Skin epidermis (tissue), 12 donors: ENCODE results near the gene ARL5A.
A peak's percentile ranks its signal among the peaks of the same experiment; 100 is the strongest.
"Not testable (repeated sequence)": the region's sequence is repeated elsewhere in the genome, so short reads cannot be mapped to it uniquely, and the experiment has no call there.

Experiments
- H3K27ac ChIP-seq, 21 experiments: fragments of 200-600 bp; sonication (generic) in 11 of 21; one replicate each; pipeline ENCODE4 v1.5.0; 2020; ENCODE audit warnings: mild to moderate bottlenecking in 3 of 21, inconsistent platforms in 2 of 21, moderate library complexity in 2 of 21
- H3K4me3 ChIP-seq, 7 experiments: fragments of 200-600 bp; sonication (generic) in 2 of 7; one replicate each; pipeline ENCODE4 v1.5.0; 2020; ENCODE audit warnings: inconsistent platforms in 2 of 7, mild to moderate bottlenecking in 2 of 7, moderate library complexity in 1 of 7

ARL5A gene, protein sequence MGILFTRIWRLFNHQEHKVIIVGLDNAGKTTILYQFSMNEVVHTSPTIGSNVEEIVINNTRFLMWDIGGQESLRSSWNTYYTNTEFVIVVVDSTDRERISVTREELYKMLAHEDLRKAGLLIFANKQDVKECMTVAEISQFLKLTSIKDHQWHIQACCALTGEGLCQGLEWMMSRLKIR

DNA sequence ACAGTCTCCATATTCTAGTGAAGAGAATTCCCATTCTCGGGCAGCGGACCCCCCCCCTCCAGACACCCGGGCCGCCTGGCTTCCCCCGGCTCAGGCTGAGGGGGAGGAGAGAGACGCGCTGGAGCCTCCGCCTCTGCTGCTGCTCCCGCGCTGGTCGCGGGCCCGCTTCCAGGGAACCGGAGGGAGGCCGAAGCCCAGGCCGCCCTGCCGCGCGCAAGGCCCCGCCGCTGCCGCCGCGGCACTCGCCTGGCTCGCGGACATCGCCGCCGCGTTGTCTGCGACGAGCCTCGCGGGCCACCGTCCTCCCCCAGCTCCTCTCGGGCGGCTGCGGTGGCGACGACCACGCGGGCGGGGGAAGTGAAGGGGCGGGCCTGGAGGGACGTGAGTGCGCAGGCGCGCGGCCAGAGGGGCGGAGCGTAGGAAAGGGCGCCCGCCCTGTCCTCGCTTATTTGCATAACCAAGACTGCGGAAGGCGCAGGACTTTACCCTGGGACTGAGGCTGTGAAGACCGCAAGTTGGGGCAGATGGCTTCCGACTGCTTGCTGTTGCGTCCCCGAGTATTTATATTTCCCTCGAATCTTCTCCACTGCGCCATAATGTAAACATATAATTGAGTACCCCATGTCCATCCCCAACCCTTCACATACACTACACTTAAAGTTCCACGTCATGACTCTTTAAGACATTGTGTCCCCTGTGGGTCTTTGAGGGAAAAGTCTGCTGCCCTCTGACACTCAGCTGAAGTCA is at the start of gene ARL5A:
Gene ARL5A, minus strand, starts transcription at position 279 of the 747 bp plus-strand sequence. Its CDS starts 245 bp downstream, at position 34.
- H3K4me3 ChIP-seq = peak within 1 kb of the TSS; percentile 73 to 95 (median 89)
- H3K27ac ChIP-seq = peak within 1 kb of the TSS; percentile 79 to 99 (median 94)

DNA sequence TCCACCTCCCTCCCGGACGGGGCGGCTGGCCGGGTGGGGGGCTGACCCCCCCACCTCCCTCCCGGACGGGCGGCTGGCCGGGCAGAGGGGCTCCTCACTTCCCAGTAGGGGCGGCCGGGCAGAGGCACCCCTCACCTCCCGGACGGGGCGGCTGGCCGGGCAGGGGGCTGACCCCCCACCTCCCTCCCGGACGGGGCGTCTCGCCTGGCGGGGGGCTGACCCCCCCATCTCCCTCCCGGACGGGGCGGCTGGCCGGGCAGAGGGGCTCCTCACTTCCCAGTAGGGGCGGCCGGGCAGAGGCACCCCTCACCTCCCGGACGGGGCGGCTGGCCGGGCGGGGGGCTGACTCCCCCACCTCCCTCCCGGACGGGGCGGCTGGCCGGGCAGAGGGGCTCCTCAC is 47.4 kb upstream of the ARL5A start:
- not testable (repeated sequence) for H3K27ac ChIP-seq

DNA sequence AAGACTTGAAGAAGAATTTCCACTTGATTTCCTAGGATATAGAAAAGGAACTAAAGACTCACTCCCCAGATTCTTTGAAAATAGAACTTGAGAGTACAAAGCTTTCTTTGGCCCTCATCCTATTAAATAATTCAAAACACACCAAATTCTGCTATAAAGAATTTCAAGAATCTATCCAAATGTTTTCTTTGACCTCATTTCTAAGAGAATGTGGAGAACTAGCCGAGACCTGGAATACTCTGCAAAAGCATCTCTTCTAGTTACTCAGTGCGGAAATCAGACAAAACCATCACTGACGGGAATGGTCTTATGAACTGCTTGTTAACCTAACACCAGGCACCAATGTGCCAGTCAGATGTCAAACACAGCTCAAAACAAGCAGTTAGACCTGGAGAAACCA is 44.2 kb upstream of the ARL5A start:
- Histone ChIP-seq H3K27ac (peak overlapping the region in 2 of 21 experiments; percentile 17 to 70), H3K4me3 (no peak overlapping the region)

More for the DNA sequence above, 47.4 kb upstream of the ARL5A start:
- not testable (repeated sequence) for H3K4me3 ChIP-seq

DNA sequence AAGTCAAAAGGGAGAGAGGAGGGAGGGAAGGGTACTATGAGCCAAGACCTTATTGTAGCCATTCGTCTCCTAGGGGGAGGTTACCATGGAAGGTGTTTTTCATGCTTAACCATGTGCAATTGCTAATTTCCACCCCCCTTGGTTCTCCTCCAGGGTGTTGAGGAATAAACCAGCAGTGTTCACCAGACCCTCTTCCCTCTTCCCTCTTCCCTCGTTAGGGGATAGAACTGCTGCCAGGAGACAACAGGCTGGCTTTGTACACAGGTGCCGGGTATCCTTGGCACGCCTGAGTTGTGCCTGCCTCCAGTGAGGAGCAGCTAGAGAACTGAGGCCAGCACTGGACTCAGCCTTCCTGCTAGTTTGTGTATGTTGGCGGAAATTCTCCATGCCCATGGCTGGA is 41.1 kb upstream of the ARL5A start:
- H3K27ac ChIP-seq = no peak overlapping the region
- no peak overlapping the region for H3K4me3 ChIP-seq

DNA sequence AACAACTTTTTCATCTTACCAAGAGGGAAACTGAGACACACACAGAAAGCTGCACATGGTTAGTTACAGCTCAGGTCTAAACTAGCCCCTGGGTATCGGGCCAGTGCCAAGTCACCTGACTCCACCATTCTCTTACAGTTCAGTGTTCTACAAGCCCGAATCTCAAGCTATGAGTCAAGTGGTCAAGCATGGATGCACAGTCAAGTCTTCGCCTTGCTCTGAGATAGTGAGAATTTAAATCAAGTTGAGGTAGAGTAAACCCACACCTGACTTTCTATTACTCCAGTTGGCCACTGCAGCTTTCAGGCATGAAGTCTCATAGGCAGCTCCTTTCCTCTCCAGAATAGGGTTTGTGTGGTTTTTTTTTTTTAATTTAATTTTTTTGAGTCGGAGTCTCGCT is 34.5 kb upstream of the ARL5A start:
- H3K4me3 ChIP-seq = no peak overlapping the region
- H3K27ac ChIP-seq = no peak overlapping the region

DNA sequence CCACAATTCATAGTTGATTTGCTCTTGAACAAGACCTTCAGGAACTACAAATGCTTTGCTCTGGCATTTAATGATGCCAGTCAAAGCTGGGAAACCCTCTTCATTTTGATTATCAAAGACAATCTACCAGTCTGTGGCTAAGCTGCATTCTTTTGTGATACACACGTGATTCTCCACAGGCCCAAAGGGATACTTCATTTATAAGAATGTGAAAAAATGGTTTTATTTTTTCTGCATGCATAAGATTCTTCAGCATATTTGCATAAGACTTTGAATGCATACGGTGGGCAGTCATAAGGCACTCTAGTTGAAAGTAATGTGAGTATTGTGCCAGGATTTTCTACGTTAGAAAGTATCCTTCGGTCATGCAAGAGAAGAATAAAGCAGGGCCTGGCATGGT is 33.0 kb upstream of the ARL5A start:
- H3K27ac ChIP-seq = no peak overlapping the region

DNA sequence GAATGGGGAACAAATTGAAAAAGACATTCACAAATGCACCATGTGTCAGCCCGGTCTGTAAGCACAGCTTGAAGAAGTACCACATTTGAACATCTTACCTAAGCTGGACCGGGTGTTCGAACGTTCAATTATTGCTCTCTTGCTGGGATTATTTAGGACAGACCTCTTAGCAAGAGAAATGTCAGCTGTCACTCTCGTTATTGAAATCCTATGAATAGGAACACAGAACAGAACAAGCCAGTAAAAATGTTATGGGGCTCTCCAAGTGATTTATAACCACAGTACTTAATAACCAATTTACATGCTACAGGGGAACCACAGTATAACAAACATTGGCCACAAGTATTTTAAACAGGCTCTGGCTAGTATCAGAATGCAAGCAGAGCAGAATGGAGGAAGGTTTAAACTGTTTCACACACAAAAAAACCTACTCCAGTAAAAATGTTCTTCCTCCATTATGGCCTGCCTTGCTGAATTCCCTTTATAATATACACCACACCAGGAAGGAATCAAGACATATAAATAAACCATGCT is 32.5 kb upstream of the ARL5A start:
- no peak overlapping the region for H3K27ac ChIP-seq
- no peak overlapping the region for H3K4me3 ChIP-seq

More for the DNA sequence above, 33.0 kb upstream of the ARL5A start:
- no peak overlapping the region for H3K4me3 ChIP-seq

DNA sequence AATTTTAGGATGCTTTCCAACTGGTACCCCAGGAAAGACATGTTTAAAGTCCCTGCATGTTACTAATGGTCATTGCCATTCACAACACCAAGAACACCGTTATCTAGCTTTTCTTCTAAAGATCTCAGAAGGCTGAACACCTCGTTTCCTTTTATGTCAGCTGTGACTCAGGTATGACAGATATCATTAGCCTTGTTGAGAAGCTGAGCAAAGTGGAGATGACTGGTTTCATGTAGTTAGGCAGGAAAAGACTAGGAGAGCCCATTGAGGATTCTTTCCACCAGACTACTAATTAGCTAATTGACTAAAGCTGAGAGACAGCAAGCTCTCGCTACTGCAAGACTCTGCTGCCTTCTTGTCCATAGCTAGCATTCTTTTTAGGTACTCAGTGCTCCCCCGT is 32.0 kb upstream of the ARL5A start:
- Histone ChIP-seq H3K4me3 (no peak overlapping the region), H3K27ac (no peak overlapping the region)

DNA sequence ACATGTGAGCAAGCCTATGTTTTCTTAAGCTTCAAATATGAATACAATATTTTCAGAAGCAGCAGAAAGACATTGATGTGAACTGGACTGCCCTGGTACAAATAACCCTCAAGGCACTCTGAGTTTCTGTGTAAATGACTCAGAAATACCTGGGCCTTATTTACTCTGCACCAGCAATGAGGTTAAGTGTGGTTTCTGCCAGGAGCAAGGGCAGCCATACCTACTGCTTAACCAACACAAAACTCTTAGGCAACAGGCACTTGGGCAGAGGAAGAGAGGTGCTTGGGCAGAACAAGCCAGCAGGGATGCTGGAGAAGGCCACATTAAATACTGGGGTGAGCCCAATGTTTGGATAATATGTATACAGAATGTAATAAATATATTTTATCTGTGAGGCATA is 29.4 kb upstream of the ARL5A start:
- H3K4me3 ChIP-seq = no peak overlapping the region
- H3K27ac ChIP-seq = no peak overlapping the region

DNA sequence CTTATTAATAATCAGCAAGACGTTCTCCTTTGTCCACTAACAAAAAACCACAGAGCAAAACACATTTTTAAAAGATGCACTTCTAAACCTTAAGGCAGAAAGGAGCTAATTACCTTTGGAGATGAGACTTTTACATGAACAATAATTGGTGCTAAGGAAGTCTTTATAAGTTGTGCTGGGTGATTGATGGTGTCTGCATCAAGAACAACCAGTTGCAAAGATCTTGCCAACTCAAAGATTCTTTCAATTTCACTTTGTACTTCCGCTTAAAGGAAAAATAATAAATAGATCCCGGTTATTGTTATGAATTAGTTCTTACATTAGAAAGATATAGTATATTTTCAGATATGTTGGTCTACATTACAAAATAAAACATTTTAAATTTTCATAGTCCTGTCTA is 26.9 kb upstream of the ARL5A start:
- Histone ChIP-seq H3K4me3 (no peak overlapping the region), H3K27ac (no peak overlapping the region)

DNA sequence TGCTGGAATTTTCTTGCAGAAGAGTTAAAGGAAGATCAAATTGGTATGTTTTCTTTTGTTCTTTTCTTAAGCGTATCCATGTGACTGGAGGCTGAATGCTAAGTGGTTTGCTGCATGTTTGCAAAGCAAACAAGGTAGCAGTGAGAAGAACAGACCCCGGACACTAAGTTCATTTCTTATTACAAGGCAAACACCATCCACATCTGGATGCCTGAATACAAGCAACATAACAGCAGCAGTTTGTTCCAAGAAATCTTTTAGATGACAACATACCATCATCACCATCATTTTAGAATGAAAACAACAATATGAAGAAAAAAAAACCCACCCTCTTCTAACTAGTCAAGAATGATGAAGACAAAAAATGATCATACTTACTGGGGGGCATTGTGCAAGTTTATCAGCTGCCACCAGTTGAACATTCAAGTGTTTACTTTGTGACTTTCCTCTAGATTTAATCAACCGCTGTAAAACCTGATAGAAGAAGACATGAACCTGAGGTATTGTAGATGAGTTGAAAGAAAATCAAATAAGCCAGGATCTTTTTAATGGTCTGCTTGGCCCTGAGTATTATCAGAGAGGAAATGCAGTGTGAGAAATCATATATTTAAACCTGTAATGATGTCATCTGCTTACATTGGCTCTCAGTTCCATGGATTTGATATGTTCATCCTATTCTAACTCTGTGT is 25.0 kb upstream of the ARL5A start:
- Histone ChIP-seq H3K27ac (no peak overlapping the region), H3K4me3 (no peak overlapping the region)

DNA sequence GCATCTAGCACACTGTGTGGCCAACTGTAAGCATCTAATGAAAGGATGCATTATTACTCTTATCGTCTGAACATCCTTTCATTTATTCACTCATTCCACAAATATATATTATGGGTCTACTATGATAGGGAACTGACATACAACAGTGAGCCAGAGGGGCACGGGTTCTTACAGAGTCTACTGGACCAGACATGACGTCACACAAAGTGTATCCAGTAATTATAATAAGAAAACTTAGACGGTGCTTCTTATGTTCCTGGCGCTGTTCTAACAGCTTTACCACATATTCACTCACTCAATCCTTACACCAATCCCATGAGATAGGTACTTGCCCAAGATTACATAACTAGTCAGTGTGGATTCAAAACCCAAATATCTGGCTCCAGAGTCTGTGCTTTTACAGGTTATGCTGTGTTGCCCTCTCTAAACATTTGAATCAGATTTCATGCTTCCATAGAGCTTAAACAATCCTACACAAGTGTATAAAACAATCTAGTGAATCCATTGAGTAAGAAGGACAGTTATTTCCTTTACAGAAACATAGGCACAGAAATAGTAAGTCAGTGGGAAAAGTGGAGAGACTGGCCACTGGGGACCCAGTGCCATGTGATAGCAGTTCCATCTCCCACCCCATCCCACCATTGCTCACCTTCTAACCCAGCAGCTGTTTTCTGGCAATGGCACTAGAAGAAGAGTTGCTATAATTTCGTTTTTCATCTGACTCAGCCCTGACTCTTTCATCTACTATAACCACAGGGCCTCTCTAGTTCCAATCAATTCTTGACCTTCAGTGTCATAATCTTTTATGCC is 24.2 kb upstream of the ARL5A start:
- H3K4me3 ChIP-seq = no peak overlapping the region
- H3K27ac ChIP-seq = no peak overlapping the region

DNA sequence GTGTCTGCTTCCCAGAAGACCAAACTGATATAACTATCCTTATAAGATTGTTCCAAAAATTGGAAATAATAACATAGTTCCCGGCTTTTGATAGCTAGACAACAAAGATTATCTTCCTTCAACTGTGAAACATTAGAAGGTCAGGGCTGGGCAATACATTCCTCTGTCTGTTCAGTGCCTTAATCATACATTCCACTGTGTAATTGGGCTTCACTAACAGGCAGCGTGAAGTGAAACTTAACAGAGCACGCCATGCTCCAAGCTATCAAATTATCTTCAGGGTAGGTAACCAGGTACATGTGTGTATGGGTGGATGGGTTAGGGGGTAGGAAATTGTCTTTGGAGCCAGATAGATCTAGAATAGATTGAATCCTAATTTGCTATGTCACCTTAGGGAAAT is 23.5 kb upstream of the ARL5A start:
- no peak overlapping the region for H3K4me3 ChIP-seq
- H3K27ac ChIP-seq = no peak overlapping the region

DNA sequence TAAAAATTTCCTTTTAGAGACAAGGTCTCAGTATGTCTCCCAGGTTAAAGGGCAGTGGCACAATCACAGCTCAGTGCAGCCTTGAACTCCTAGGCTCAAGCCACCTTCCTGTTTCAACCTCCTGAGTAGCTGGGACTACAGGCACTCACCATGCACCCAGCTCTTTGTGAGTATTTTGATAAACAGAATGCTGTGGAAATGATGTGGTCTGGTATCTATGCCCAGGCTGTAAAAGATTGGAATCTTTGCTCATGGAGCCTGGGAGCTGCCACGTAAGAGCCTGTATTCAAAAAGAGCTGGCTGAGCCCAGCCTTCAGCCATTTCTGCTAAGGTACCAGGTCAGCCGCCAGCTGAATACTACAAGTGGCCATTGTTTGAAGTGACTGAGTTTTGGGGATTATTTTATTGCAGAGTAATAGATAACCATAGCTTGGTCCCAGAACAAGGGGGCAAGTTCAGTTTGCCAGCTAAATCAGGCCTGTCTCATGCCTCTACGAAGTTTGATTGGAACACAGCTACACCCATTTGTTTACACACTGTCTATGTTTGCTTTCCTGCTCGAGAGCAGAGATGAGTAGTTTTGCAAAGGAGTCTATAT is 21.3 kb upstream of the ARL5A start:
- Histone ChIP-seq H3K27ac (no peak overlapping the region), H3K4me3 (no peak overlapping the region)

DNA sequence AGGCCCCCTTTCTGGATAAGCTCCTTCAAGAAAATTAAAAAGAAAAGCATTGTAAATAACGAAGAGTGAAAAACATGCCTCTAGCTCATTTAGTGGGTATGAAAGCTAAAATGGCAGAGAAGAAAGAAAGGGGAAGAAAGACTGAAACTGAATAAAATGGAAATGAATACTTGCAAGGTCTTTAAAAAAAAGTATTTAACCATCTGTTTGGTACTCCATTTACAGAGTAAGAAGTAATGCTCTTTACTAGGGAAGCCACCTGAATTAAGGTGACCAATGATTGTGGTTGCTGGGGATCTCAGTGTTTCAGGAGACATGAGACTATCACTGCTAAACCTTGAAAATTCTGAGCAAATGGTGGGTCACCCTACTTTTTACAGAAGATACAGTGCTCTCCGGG is 17.7 kb upstream of the ARL5A start:
- H3K4me3 ChIP-seq = no peak overlapping the region
- no peak overlapping the region for H3K27ac ChIP-seq

DNA sequence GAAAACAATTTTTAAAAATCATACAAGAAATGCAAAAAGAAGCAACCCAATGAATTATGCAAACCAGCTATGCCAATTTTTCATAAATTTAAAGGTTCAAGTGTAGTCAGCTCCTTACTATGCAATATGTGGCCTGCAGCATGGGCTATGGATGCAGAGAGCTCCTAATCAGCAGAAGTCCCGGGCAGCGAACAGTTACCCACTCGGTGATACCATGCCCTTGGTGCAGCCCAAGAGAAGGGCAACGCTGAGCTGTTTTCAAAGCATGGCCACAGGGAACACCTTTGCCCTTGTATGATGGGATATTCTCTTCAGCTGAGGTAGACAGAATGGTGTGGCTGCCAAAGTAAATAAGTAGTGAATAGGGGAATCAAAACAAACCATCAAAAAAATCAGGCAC is 17.3 kb upstream of the ARL5A start:
- H3K4me3 ChIP-seq = no peak overlapping the region
- no peak overlapping the region for H3K27ac ChIP-seq

DNA sequence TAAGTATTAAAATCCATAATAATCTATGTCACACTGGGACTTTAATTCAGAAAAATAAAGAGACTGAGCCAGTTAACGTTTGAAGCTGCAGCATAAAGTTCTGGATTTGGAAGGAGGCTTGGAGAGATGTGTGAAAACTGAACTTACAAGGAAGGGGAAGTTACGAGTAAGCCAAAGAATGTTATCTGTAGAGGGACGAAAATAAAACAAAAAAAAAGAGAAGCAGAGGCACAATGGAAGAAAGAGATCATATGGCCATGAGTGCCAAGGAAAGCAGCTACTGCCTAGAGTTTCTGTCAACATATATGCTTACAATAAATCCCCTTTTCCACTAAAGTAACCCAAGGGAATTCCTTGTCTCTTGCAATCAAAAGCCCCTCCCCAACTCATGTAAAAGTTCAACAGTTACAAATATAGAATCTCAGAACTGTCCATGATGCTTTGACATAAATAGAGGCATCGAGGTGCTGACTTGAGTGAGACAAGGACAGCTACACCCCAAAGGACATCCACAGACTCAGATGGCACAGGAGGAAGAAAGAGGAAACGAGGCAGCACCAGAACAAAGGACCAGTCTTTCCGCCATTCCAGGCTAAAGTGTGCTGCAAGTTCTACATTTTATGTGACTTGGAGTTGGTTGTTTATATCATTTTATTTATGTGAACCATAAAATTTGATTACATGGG is 16.1 kb upstream of the ARL5A start:
- H3K27ac ChIP-seq = peak overlapping the region in 1 of 21 experiments; percentile 45
- H3K4me3 ChIP-seq = no peak overlapping the region

DNA sequence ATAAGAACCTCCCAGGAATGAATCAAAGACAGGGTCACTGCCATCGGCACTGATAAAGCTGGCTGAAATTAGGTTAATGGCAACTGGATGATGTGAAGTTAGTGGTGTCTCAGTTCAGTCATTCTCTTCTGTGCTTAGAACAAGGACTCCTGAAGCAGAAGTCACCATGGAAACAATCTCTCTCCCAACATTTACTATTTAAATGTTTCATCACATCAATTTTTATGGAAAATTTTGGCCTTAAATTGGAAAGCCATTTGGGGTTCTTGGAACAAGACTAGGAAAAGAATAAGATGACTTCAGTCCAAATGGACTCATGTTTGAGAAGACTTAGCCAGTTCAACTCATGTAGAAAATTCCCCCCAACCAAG is 15.5 kb upstream of the ARL5A start:
- H3K27ac ChIP-seq = no peak overlapping the region

More for the DNA sequence above, 15.5 kb upstream of the ARL5A start:
- H3K4me3 ChIP-seq = no peak overlapping the region
